Pancreas (tissue), 10 donors: ENCODE data around the gene TACR2. TPM values are rescaled to one million over a fixed set of nuclear protein-coding genes. Genes with fewer than 3 reads are reported as not detected.

Source experiments
- ATAC-seq, 4 donors: fragments of 200-7000 bp; cut with Tn5 transposase; one replicate each; pipeline versions ENCODE4 v1.8.0 to v1.9.1; 2020; ENCODE audit warnings: mild to moderate bottlenecking in 4 of 4, moderate library complexity in 4 of 4
- DNase-seq, 6 donors: peaks; one replicate each; pipeline ENCODE4 v3.0.0-alpha.2; 2020
- FAIRE-seq: peaks from 2 replicates; lab custom pipeline; 2012; peaks lifted over from hg19 to GRCh38; lab: Jason Lieb, UNC
- H3K27ac ChIP-seq, 4 donors: fragments of 200-600 bp; sonication (generic); 1 replicate in 3 of 4; 2 replicates in 1 of 4; pipeline versions ENCODE4 v1.5.0 to v1.8.0; 2020
- H3K27me3 ChIP-seq, 4 donors: fragments of 200-600 bp; one replicate each; pipeline ENCODE4 v1.8.0; 2021
- H3K36me3 ChIP-seq, 3 donors: fragments of 200-600 bp; sonication (generic) in 1 of 3; one replicate each; pipeline versions ENCODE4 v1.5.0 to v1.8.0; 2020 to 2021
- H3K4me1 ChIP-seq, 3 donors: fragments of 200-600 bp; one replicate each; pipeline ENCODE4 v1.8.0; 2021
- H3K4me3 ChIP-seq, 4 donors: fragments of 200-600 bp; sonication (generic) in 2 of 4; one replicate each; pipeline versions ENCODE4 v1.5.0 to v1.8.0; 2020 to 2021
- H3K9me3 ChIP-seq, 4 donors: fragments of 200-600 bp; one replicate each; pipeline ENCODE4 v1.8.0; 2021
- WGBS, 2 donors: extraction: QIAGEN DNeasy Blood & Tissue Kit; methylation state at CpG; one replicate each; pipeline ENCODE4 v1.1.7; 2013; 5-methylcytosine and 5-hydroxymethylcytosine counted together
- intact Hi-C, 3 donors: fragments of 100-400 bp; cut with DNase I; formaldehyde crosslinking; loops; one replicate each; pipeline versions ENCODE4 v1.11.1 to v1.14.2; 2022
- polyA plus RNA-seq, 2 donors: library from polyadenylated mRNA; stranded (reverse); fragments of 200-250 nt; gene quantifications; one replicate each; pipeline ENCODE4 v1.2.3, GENCODE V29; 2013
- total RNA-seq, 6 donors: library from RNA; stranded (reverse); fragmentation: NEBNext Ultra II Directional in 4 of 6; extraction: Animal tissue kit (Norgen Biotek cat#: 25700) in 4 of 6; gene quantifications; one replicate each; pipeline versions ENCODE4 v1.2.1 to v1.2.4, GENCODE V29; 2021 to 2023
- TF ChIP-seq, protein P1 (sequence below), 4 donors: fragments of 200-600 bp; sonication (generic) in 3 of 4; IDR thresholded peaks; one replicate each; pipeline versions ENCODE4 v1.5.0 to v1.8.0; 2021; ENCODE audit warnings: antibody characterized with exemption in 4 of 4
- donor health status: healthy with polysubstance abuse.
- donor health status: DM: no; HTN: no; CAD: no; lungs with moderate emphysema.
- donor health status: DM: no; HTN: no; CAD: no.
- donor health status: control.
- donor health status: control.
- donor health status: Bipolar disorder and iron deficiency.
- donor health status: DM: yes; HTN: yes; CAD: no.
- donor health status: DM: no; HTN: no; CAD: no.
- donor health status: DM: no; HTN: no; CAD: no.
- donor health status: DM: yes; HTN: yes; CAD: no.

Gene TACR2
- total and polyA plus RNA-seq, 8 donors, result 0.12 to 0.28 (median 0.15) TPM; not detected in 2

DNA sequence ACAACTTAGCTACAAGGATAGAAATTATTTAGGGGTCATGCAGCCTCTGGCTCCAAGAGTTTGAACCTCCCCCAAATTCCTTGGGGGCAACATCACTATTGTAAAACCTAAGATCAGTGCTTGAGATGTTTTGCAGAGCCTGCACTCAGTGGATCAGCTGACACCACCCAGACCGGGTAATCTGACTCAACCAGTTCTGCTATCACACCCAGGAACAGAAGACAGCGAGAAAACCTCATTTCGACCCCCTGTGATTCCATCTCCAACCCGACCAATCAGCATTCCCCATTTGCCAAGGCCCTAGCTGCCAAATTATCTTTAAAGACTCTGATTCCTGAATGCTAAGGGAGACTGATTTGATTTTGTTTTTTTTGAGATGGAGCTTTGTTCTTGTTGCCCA lies 5.2 kb downstream of the TACR2 start:
- TF ChIP-seq, protein P1, sequence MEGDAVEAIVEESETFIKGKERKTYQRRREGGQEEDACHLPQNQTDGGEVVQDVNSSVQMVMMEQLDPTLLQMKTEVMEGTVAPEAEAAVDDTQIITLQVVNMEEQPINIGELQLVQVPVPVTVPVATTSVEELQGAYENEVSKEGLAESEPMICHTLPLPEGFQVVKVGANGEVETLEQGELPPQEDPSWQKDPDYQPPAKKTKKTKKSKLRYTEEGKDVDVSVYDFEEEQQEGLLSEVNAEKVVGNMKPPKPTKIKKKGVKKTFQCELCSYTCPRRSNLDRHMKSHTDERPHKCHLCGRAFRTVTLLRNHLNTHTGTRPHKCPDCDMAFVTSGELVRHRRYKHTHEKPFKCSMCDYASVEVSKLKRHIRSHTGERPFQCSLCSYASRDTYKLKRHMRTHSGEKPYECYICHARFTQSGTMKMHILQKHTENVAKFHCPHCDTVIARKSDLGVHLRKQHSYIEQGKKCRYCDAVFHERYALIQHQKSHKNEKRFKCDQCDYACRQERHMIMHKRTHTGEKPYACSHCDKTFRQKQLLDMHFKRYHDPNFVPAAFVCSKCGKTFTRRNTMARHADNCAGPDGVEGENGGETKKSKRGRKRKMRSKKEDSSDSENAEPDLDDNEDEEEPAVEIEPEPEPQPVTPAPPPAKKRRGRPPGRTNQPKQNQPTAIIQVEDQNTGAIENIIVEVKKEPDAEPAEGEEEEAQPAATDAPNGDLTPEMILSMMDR (IDR thresholded peaks at IDR 0.05), result no peak
- H3K4me1 ChIP-seq, result peaks cover 0 to 4% (median 4%) of the 10 kb centered on the region in 3 donors
- H3K9me3 ChIP-seq, result no peaks in the 10 kb centered on the region
- H3K4me3 ChIP-seq, result no peak overlapping the region
- no peaks in the 10 kb centered on the region for H3K36me3 ChIP-seq
- 45 to 55% methylated on average over 4 of the region's 4 CpGs for WGBS, 2 donors
- DNase-seq (no peak), FAIRE-seq (no peak), ATAC-seq (no peak)
- intact Hi-C loops, result loop anchor here in 1 of 3 donors (5.0 to 10.0 kb wide), 2 partner anchors 91 to 223 kb away; partner anchors contain the start of gene FAM241B
- H3K27me3 ChIP-seq, result no peaks in the 10 kb centered on the region
- no peak overlapping the region for H3K27ac ChIP-seq

DNA sequence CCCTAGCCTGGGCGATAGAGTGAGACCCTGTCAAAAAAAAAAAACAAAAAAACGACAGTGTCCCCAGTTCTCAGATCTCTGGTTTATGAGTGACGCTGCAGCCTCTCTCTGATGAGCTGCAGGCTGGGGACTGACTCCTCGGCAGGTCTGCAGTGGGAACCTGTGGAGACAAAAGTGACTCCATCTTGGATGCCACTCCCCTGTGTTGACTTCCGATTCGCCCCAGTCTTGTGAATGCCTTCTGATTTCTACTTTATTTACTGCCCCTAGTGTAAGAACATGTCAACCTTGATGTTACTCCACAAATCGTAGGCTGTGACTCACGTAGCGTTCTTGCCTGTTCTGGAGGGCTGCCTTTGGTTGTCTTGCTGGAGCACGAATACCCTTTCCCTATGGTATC lies 6.2 kb downstream of the TACR2 start:
- peaks cover 0 to 4% (median 4%) of the 10 kb centered on the region in 3 donors for H3K4me1 ChIP-seq
- intact Hi-C loops, result loop anchor here in 1 of 3 donors (5.0 to 10.0 kb wide), 2 partner anchors 92 to 224 kb away; partner anchors contain the start of gene FAM241B
- ATAC-seq (no peak), FAIRE-seq (no peak), DNase-seq (no peak)
- no peaks in the 10 kb centered on the region for H3K36me3 ChIP-seq
- 78 to 83% methylated on average over 10 of the region's 10 CpGs for WGBS, 2 donors
- H3K9me3 ChIP-seq, result no peaks in the 10 kb centered on the region
- H3K27me3 ChIP-seq, result no peaks in the 10 kb centered on the region
- H3K4me3 ChIP-seq, result no peak overlapping the region
- no peak overlapping the region for H3K27ac ChIP-seq
- TF ChIP-seq, protein P1 (IDR thresholded peaks at IDR 0.05), result no peak

DNA sequence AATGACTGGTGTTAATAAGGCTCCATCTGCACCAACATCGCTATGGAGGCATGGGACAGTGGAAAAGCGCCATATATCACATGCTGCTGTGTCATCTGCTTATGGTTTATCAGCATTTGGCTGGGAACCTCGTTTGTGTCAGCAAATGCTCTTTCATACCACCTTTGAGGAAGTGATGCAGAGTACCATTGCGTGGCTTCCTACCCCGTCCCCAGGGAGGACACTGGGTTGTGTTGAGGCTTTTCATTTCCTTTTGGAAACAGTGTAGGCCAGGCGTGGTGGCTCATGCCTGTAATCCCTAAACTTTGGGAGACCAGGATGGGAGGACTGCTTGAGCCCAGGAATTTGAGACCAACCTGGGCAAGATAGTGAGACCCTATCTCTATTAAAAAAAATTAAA lies 6.8 kb downstream of the TACR2 start:
- H3K4me3 ChIP-seq, result no peak overlapping the region
- no peak for ATAC-seq
- TF ChIP-seq, protein P1 (IDR thresholded peaks at IDR 0.05), result no peak
- intact Hi-C loops, result loop anchor here in 1 of 3 donors (5.0 to 10.0 kb wide), 2 partner anchors 92 to 225 kb away; partner anchors contain the start of gene FAM241B
- no peak for FAIRE-seq
- H3K27me3 ChIP-seq, result no peaks in the 10 kb centered on the region
- no peak overlapping the region for H3K27ac ChIP-seq
- peaks cover 0 to 4% (median 4%) of the 10 kb centered on the region in 3 donors for H3K4me1 ChIP-seq
- H3K36me3 ChIP-seq, result no peaks in the 10 kb centered on the region
- 71 to 76% methylated on average over 6 of the region's 6 CpGs for WGBS, 2 donors
- no peak for DNase-seq
- no peaks in the 10 kb centered on the region for H3K9me3 ChIP-seq

DNA sequence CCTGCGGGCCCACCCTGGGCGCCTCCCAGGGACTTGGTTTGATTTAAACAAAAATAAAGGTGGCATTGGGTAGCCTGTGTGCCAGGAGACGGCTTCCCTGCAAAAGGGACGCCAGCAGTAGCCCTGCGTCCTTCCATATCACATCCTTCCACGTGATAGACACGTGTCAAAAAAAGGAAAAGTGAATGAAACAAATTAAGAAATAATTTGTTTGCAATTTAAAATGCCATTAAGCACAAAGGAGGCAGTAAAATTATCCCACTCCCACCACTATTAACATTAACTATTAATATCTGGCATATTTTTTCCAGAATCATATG lies 7.6 kb downstream of the TACR2 start:
- FAIRE-seq (no peak), DNase-seq (no peak), ATAC-seq (no peak)
- peak overlapping the region in 3 of 4 donors; percentile 16 to 30 (median 27) for H3K4me3 ChIP-seq
- H3K4me1 ChIP-seq, result peaks cover 0 to 4% (median 4%) of the 10 kb centered on the region in 3 donors
- TF ChIP-seq, protein P1 (IDR thresholded peaks at IDR 0.05), result no peak
- H3K27me3 ChIP-seq, result no peaks in the 10 kb centered on the region
- WGBS, 2 donors, result 18 to 19% methylated on average over 7 of the region's 7 CpGs
- no peaks in the 10 kb centered on the region for H3K9me3 ChIP-seq
- intact Hi-C loops, result no loop called here
- H3K27ac ChIP-seq, result peak overlapping the region; percentile 78 to 84 (median 80)
- no peaks in the 10 kb centered on the region for H3K36me3 ChIP-seq
